Superior temporal gyrus (tissue), 1 donor: ENCODE measurements around the gene SULT1B1.
A peak's percentile ranks its signal among the peaks of the same experiment; 100 is the strongest.

ENCODE experiments used
- DNase-seq: peaks from one replicate; pipeline ENCODE4 v3.0.0-alpha.2; 2016; ENCODE audit errors: extremely low spot score

SULT1B1 gene

DNA sequence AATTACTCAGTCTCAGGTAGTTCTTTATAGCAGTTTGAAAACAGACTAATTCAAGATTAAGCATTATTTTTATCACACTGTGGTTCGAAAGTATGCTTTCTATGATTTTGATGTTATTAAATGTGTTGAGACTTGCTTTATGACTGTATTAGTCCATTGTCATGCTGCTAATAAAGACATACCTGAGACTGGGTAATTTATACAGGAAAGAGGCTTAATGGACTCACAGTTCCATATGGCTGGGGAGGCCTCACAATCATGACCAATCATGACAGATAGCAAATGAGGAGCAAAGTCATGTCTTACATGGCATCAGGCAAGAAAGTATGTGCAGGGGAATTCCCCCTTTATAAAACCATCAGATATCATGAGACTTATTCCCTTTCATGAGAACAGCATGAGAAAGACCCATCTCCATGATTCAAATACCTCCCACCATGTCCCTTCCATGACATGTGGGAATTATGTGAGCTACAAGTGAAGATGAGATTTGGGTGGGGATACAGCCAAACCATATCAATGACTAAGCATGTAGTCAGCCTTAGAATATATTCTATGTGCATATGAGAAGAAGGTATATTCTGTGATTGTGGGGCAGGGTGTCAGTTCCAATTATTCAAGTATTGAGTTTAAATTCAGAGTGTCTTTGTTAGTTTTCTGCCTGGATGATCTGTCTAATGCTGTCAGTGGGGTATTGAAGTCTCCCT, 62.7 kb downstream of the SULT1B1 start:
- DNase-seq, result no peak

DNA sequence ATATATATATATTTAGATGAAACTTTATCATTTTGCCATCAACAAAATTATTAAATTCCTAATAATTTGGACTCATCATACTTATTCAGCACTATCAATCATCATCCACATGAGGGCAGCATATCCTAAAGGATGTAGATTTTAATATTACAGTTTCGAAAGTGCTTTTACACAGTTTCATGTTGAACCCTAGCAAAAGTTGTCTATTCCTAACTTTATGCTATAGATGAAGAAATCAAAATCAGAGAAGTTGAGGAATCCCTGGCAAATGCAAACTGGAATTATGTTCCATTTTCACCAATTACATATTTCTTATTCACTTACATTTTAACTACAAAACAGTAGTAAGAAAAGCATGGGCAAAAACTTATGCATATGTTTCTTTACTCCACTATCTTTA, 70.8 kb downstream of the SULT1B1 start:
- DNase-seq, result peak; percentile 76

DNA sequence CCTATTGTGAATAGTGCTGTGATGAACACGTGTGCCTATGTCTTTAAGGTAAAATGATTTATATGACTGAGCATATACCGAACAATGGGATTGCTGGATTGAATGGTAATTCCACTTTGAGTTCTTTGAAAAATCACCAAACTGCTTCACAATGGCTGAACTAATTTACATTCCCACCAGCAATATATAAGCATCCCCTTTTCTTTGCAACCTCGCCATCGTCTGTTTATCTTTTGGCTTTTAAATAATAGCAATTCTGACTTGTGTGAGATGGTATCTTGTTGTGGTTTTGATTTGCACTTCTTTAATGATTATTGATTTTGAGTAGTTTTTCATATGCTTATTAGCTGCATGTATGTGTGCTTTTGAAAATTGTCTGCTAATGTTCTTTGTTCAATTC, 75.6 kb downstream of the SULT1B1 start:
- DNase-seq, result no peak
